ENCODE data around the gene LTBP2.

- TF ChIP-seq CTCF (conservative IDR thresholded peaks at IDR 0.05; ENCODE audit: low read depth, low read length) (no peak), EZH2phosphoT487 (IDR thresholded peaks at IDR 0.05; ENCODE audit: borderline replicate concordance, low read length) (no peak)
These were observed 121.6 kb downstream of the LTBP2 start for GRCh38 chr14:74490486-74490885.
